ENCODE measurements around the gene CRYZL1.
"Not testable (repeated sequence)": the region's sequence is repeated elsewhere in the genome, so short reads cannot be mapped to it uniquely, and the experiment has no call there.

CRYZL1 gene

GRCh38 chr21:33641352-33642026 lies at the start of gene CRYZL1:
Gene CRYZL1 (minus strand): TSS chr21:33641741. CDS start chr21:33631551, 10,190 bp downstream.
- peak; percentile 99 for DNase-seq (ENCODE audit: low spot score)

GRCh38 chr21:33690874-33691273 lies 49.3 kb upstream of the CRYZL1 start:
- no peak for DNase-seq (ENCODE audit: low spot score)

- no peak for DNase-seq (ENCODE audit: low spot score)
Observed at GRCh38 chr21:33688353-33688752, 46.8 kb upstream of the CRYZL1 start.

- DNase-seq (ENCODE audit: low spot score): no peak
Observed at GRCh38 chr21:33687634-33688033, 46.1 kb upstream of the CRYZL1 start.

DNA sequence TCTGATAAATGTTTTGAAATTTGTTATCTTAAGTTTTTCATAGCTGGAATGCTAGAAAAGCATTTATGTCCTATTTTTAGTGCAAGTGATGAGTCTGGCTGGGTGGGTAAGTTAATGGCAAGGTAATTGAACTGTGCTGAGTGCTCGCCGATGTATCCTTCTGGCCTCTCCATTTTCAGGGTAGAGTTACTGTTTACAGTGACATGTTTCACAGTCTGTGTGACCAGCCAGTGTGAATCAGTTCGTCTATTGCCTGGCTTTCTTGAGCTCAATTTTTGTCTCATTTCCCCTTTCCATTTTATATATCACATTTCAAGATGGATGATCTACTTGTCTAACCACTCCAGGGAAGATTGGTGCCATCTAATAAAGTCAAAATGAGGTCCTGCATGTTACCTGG lies 44.8 kb upstream of the CRYZL1 start:
- DNase-seq (ENCODE audit: low spot score): no peak

- peak; percentile 29 for DNase-seq (ENCODE audit: low spot score)
Observed at GRCh38 chr21:33685613-33686197, 44.2 kb upstream of the CRYZL1 start.

GRCh38 chr21:33684923-33685560 lies 43.5 kb upstream of the CRYZL1 start:
- DNase-seq (ENCODE audit: low spot score): no peak

- DNase-seq (ENCODE audit: low spot score): no peak
Observed at GRCh38 chr21:33684068-33684467, 42.5 kb upstream of the CRYZL1 start.

DNA sequence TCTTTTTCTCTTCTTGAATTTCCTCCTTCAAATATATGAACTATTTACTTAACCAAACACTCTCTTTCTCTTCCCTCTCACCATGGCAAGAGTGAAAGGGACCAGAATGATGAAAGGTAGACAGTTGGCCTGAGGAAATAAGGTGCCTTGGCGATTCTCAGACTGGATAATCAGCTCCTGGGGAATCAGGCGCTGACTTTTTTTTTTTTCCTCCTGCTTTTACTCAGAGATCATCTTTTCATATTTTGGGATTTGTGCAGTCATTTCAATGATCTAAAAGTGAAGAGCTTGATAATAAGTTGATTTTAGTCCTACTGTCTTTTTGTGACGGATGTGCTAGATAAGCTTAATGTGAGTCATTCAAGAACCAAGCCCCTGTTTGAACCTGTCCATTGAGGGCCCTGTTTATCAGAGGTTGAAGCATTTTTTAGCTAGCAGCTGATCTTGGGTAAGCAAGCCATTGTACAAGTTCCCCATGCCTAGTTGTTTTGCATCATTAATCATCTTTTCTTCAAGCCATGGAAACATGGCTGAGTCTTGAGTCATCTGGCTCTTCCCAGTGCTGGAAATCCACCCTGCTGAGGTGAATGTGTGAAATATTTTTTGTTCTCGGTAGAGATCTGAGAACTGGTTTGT lies 41.6 kb upstream of the CRYZL1 start:
- peak; percentile 60 for DNase-seq (ENCODE audit: low spot score)

GRCh38 chr21:33680870-33681269 lies 39.3 kb upstream of the CRYZL1 start:
- no peak for DNase-seq (ENCODE audit: low spot score)

GRCh38 chr21:33677450-33677849 lies 35.9 kb upstream of the CRYZL1 start:
- no peak for DNase-seq (ENCODE audit: low spot score)

DNA sequence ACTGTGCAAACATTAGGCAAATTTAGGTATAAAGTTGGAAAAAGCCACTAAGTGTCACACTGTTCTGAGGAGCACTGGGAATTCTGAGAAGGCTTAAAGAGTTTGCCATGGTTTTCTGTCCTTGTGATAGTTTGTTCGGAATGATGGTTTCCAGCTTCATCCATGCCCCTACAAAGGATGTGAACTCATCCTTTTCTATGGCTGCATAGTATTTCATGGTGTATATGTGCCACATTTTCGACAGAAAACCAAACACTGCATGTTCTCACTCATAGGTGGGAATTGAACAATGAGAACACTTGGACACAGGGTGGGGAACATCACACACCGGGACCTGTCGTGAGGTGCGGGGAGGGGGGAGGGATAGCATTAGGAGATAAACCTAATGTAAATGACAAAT lies 35.1 kb upstream of the CRYZL1 start:
- not testable (repeated sequence) for DNase-seq (ENCODE audit: low spot score)

DNA sequence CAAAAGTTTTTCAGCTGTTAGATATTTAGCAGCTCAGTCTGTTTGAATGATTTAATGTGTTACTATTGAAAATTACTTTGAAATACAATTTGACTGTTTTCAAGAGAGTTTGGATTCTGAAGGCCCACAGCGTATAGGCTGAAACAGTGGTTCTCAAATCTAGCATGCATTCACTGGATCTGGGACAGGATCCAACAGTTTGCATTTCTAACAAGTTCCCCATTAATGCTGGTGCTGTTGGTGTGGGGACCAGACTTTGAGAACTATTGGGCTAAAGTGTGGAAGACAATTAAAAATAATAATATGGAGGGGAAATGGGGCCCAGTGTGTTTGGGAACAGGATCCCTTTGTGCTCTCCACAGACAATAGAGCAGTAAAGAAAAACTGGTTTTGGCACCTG lies 32.7 kb upstream of the CRYZL1 start:
- DNase-seq (ENCODE audit: low spot score): no peak

- DNase-seq (ENCODE audit: low spot score): no peak
Observed at GRCh38 chr21:33673473-33673872, 31.9 kb upstream of the CRYZL1 start.

GRCh38 chr21:33670076-33670978 lies 28.8 kb upstream of the CRYZL1 start:
- DNase-seq (ENCODE audit: low spot score): no peak

DNA sequence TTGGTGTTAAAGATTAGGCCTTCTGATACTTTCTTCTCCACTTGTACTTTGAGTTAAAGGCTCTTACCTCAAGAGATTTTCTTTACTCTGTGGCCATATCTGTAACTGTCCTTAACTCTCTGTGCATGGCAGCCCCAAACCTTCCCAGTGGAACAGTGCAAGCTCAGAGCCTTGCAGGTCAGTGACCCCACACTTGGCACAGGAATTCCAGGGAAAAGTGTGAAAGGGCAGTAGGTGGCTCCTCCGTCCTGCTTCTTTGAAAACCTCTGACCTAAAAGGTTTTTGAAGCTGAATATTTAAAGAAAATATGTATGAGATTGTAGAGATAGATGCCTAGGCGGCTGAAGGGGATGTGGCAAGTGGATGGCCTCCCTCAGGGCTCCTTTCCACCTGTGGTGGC lies 27.1 kb upstream of the CRYZL1 start:
- DNase-seq (ENCODE audit: low spot score): no peak

DNA sequence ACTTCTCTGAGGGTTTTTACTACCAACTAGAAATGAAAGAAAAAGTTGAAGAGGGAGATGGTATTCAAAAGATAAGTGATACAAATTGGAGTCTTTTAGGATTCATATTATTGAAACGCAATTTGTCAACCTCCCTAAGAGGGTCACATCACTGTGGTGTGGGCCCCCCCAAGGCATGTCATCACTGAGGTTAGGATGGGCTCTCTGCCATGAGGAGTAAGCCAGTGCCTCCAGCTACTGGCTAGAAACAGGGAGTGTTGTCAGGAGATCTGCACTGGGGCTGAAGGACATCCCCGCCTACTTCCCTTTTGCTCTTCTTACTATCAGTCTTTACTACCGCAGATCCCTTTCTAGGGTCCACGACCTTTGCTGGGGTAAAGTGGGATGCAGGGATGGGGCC lies 26.6 kb upstream of the CRYZL1 start:
- DNase-seq (ENCODE audit: low spot score): no peak

GRCh38 chr21:33667636-33668035 lies 26.1 kb upstream of the CRYZL1 start:
- DNase-seq (ENCODE audit: low spot score): no peak

- no peak for DNase-seq (ENCODE audit: low spot score)
Observed at GRCh38 chr21:33666153-33666552, 24.6 kb upstream of the CRYZL1 start.

- no peak for DNase-seq (ENCODE audit: low spot score)
Observed at GRCh38 chr21:33664135-33664534, 22.6 kb upstream of the CRYZL1 start.

- no peak for DNase-seq (ENCODE audit: low spot score)
Observed at GRCh38 chr21:33663241-33663640, 21.7 kb upstream of the CRYZL1 start.

DNA sequence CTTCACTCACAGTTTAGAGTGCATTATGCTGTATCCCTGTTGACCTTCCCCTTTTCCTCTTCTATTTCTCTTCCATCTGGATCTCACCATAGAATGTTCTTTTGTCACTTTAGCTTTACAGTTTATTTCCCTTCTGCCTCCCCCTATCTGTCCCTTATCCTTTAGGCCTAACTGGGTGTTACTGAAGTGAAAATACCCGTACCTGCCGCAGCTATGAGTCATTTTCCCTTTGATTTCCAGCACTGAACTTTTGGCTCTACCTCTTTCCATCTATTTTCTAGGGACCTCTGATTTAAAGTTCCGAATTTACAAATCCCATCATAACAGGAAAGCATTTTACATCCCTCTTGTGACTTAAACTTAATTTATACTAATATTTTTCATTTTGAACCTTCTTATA lies 20.5 kb upstream of the CRYZL1 start:
- no peak for DNase-seq (ENCODE audit: low spot score)
